Naive thymus-derived CD4-positive, alpha-beta T cell (primary cell): ENCODE measurements around the gene TAS1R2. TPM values are rescaled to one million over a fixed set of nuclear protein-coding genes. Genes with fewer than 3 reads are reported as not detected.
A peak's percentile ranks its signal among the peaks of the same experiment; 100 is the strongest.

Source experiments
- ATAC-seq: fragments of 150-1000 bp; cut with Tn5 transposase; 2 replicates; pipeline ENCODE4 v1.10.0; 2021; ENCODE audit warnings: mild to moderate bottlenecking, moderate library complexity
- CTCF ChIA-PET: fragments of 350-600 bp; sonication (Branson Sonifier 250); formaldehyde crosslinking; loops from one replicate; lab custom pipeline; 2021; ENCODE audit warnings: antibody characterized with exemption; lab: Charles Lee
- POLR2A ChIA-PET: fragments of 350-600 bp; sonication (Branson Sonifier 250); formaldehyde crosslinking; loops from one replicate; lab custom pipeline; 2021; ENCODE audit warnings: antibody characterized with exemption, inconsistent platforms; lab: Charles Lee
- DNase-seq, 9 donors: peaks; one replicate each; pipeline versions ENCODE4 v3.0.0 to v3.0.0-alpha.2; 2020 to 2022; ENCODE audit warnings: mixed read lengths in 1 of 9
- H3K27ac ChIP-seq: one replicate; pipeline ENCODE4 v1.7.0; 2013; ENCODE audit warnings: mild to moderate bottlenecking, low read depth, low read length, moderate library complexity
- H3K27me3 ChIP-seq, 2 donors: one replicate each; pipeline ENCODE4 v1.7.0; 2013; ENCODE audit warnings: low read length in 2 of 2, mild to moderate bottlenecking in 2 of 2, moderate library complexity in 2 of 2; ENCODE audit not compliant: control insufficient read depth in 2 of 2, insufficient read depth in 2 of 2
- H3K36me3 ChIP-seq, 3 experiments: 1 replicate in 2 of 3; 2 replicates in 1 of 3; pipeline ENCODE4 v1.7.0; 2013; ENCODE audit warnings: low read length in 3 of 3, mild to moderate bottlenecking in 3 of 3, moderate library complexity in 1 of 3; ENCODE audit not compliant: insufficient read depth in 3 of 3, control insufficient read depth in 2 of 3
- H3K4me1 ChIP-seq, 2 donors: one replicate each; pipeline ENCODE4 v1.7.0; 2013; ENCODE audit warnings: low read length in 2 of 2, mild to moderate bottlenecking in 2 of 2, moderate library complexity in 1 of 2; ENCODE audit not compliant: control insufficient read depth in 2 of 2, insufficient read depth in 2 of 2
- H3K4me3 ChIP-seq: 2 replicates; pipeline ENCODE4 v1.7.0; 2013; ENCODE audit warnings: mild to moderate bottlenecking, low read length
- H3K9me3 ChIP-seq, 3 experiments: 1 replicate in 2 of 3; 2 replicates in 1 of 3; pipeline ENCODE4 v1.7.0; 2013; ENCODE audit warnings: low read length in 3 of 3; ENCODE audit not compliant: control insufficient read depth in 2 of 3
- H3K27ac Mint-ChIP-seq, 9 donors: one replicate each; pipeline ENCODE4 v1.8.0; 2020 to 2022; ENCODE audit warnings: mixed read lengths in 9 of 9, mild to moderate bottlenecking in 8 of 9, moderate library complexity in 5 of 9, inconsistent platforms in 2 of 9
- H3K27me3 Mint-ChIP-seq, 5 donors: one replicate each; pipeline ENCODE4 v1.8.0; 2021 to 2022; ENCODE audit warnings: mixed read lengths in 5 of 5, mild to moderate bottlenecking in 1 of 5
- H3K36me3 Mint-ChIP-seq, 5 donors: one replicate each; pipeline ENCODE4 v1.8.0; 2020 to 2022; ENCODE audit warnings: mixed read lengths in 5 of 5, mild to moderate bottlenecking in 3 of 5, inconsistent platforms in 1 of 5
- H3K4me1 Mint-ChIP-seq, 7 donors: one replicate each; pipeline ENCODE4 v1.8.0; 2020 to 2022; ENCODE audit warnings: mixed read lengths in 7 of 7, mild to moderate bottlenecking in 3 of 7, inconsistent platforms in 1 of 7
- H3K4me3 Mint-ChIP-seq, 10 donors: one replicate each; pipeline ENCODE4 v1.8.0; 2020 to 2022; ENCODE audit warnings: mild to moderate bottlenecking in 10 of 10, mixed read lengths in 10 of 10, moderate library complexity in 6 of 10, inconsistent platforms in 2 of 10
- H3K9me3 Mint-ChIP-seq, 11 donors: one replicate each; pipeline ENCODE4 v1.8.0; 2020 to 2022; ENCODE audit warnings: mixed read lengths in 11 of 11, mild to moderate bottlenecking in 4 of 11, inconsistent platforms in 1 of 11, moderate library complexity in 1 of 11
- intact Hi-C, 2 donors: fragments of 100-400 bp; cut with micrococcal nuclease; formaldehyde crosslinking; loops; one replicate each; pipeline ENCODE4 v1.15.1; 2023
- polyA plus RNA-seq, 2 donors: library from polyadenylated mRNA; unstranded; fragments of 300-500 nt; fragmentation: Illumina TruSeq; gene quantifications; one replicate each; pipeline ENCODE4 v1.2.3, GENCODE V29; 2021
- total RNA-seq, 6 experiments: library from RNA in 5 of 6; stranded (reverse) in 5 of 6; gene quantifications; 1 replicate in 5 of 6; 2 replicates in 1 of 6; pipeline ENCODE4 v1.2.3 and lab custom pipeline; 2021 to 2026

Gene TAS1R2
- total and polyA plus RNA-seq, 7 experiments from 2014 or later, result not detected

GRCh38 chr1:18877282-18877681 is 17.8 kb upstream of the TAS1R2 start:
- ChIA-PET CTCF (no interaction called here), POLR2A (no interaction called here)
- no peaks in the 10 kb centered on the region for H3K4me1 Mint-ChIP-seq
- no peak overlapping the region for H3K27ac ChIP-seq
- H3K4me3 Mint-ChIP-seq, result no peak overlapping the region
- DNase-seq, result no peak
- H3K4me3 ChIP-seq, result no peak overlapping the region
- H3K36me3 Mint-ChIP-seq, result no peaks in the 10 kb centered on the region
- H3K27ac Mint-ChIP-seq, result no peak overlapping the region
- intact Hi-C loops, result no loop called here
- H3K27me3 Mint-ChIP-seq, result no peaks in the 10 kb centered on the region
- no peaks in the 10 kb centered on the region for H3K9me3 ChIP-seq
- H3K36me3 ChIP-seq, result no peaks in the 10 kb centered on the region
- ATAC-seq, result no peak
- peaks cover 0 to 1% (median 0%) of the 10 kb centered on the region in 11 donors for H3K9me3 Mint-ChIP-seq
- no peaks in the 10 kb centered on the region for H3K27me3 ChIP-seq
- H3K4me1 ChIP-seq, result no peaks in the 10 kb centered on the region

GRCh38 chr1:18876210-18876609 is 16.8 kb upstream of the TAS1R2 start:
- no peak overlapping the region for H3K27ac Mint-ChIP-seq

GRCh38 chr1:18875796-18876128 is 16.3 kb upstream of the TAS1R2 start:
- ATAC-seq, result no peak
- intact Hi-C loops, result no loop called here
- Mint-ChIP-seq H3K4me3 (no peak overlapping the region), H3K27ac (no peak overlapping the region), H3K27me3 (no peaks in the 10 kb centered on the region), H3K4me1 (no peaks in the 10 kb centered on the region), H3K36me3 (no peaks in the 10 kb centered on the region), H3K9me3 (peaks cover 0 to 1% (median 0%) of the 10 kb centered on the region in 11 donors)
- no peaks in the 10 kb centered on the region for H3K27me3 ChIP-seq
- ChIA-PET CTCF (interaction anchor here (0.6 to 2.4 kb wide), 3 partner anchors 17 to 1372 kb away, joined by 4 to 17 read pairs (median 5); no protein-coding TSS in a partner anchor), POLR2A (no interaction called here)
- H3K4me3 ChIP-seq, result no peak overlapping the region
- H3K4me1 ChIP-seq, result no peaks in the 10 kb centered on the region
- no peak overlapping the region for H3K27ac ChIP-seq
- no peaks in the 10 kb centered on the region for H3K36me3 ChIP-seq
- no peak for DNase-seq
- H3K9me3 ChIP-seq, result no peaks in the 10 kb centered on the region

More at GRCh38 chr1:18876210-18876609, 16.8 kb upstream of the TAS1R2 start:
- peaks cover 0 to 1% (median 0%) of the 10 kb centered on the region in 11 donors for H3K9me3 Mint-ChIP-seq
- Histone ChIP-seq H3K9me3 (no peaks in the 10 kb centered on the region), H3K4me3 (no peak overlapping the region), H3K4me1 (no peaks in the 10 kb centered on the region), H3K36me3 (no peaks in the 10 kb centered on the region), H3K27me3 (no peaks in the 10 kb centered on the region), H3K27ac (no peak overlapping the region)
- no peaks in the 10 kb centered on the region for H3K27me3 Mint-ChIP-seq
- ATAC-seq (no peak), DNase-seq (no peak)
- H3K36me3 Mint-ChIP-seq, result no peaks in the 10 kb centered on the region
- POLR2A ChIA-PET, result no interaction called here
- CTCF ChIA-PET, result no interaction called here
- intact Hi-C loops, result no loop called here
- H3K4me1 Mint-ChIP-seq, result no peaks in the 10 kb centered on the region
- no peak overlapping the region for H3K4me3 Mint-ChIP-seq

- Mint-ChIP-seq H3K27me3 (no peaks in the 10 kb centered on the region), H3K27ac (no peak overlapping the region), H3K4me3 (no peak overlapping the region), H3K9me3 (peaks cover 0 to 1% (median 0%) of the 10 kb centered on the region in 11 donors), H3K36me3 (no peaks in the 10 kb centered on the region), H3K4me1 (no peaks in the 10 kb centered on the region)
- H3K4me3 ChIP-seq, result no peak overlapping the region
- intact Hi-C loops, result no loop called here
- no peaks in the 10 kb centered on the region for H3K4me1 ChIP-seq
- no peaks in the 10 kb centered on the region for H3K9me3 ChIP-seq
- DNase-seq (peak; percentile 34 to 70 (median 54)), ATAC-seq (peak; percentile 76)
- H3K27me3 ChIP-seq, result no peaks in the 10 kb centered on the region
- H3K36me3 ChIP-seq, result no peaks in the 10 kb centered on the region
- H3K27ac ChIP-seq, result no peak overlapping the region
- CTCF ChIA-PET, result interaction anchor here (0.6 to 2.4 kb wide), 3 partner anchors 18 to 1372 kb away, joined by 4 to 17 read pairs (median 5); no protein-coding TSS in a partner anchor
- POLR2A ChIA-PET, result no interaction called here
Observed at GRCh38 chr1:18875107-18875795, 15.8 kb upstream of the TAS1R2 start.

GRCh38 chr1:18874600-18874999 is 15.1 kb upstream of the TAS1R2 start:
- intact Hi-C loops, result no loop called here
- Mint-ChIP-seq H3K27ac (no peak overlapping the region), H3K4me1 (no peaks in the 10 kb centered on the region), H3K27me3 (no peaks in the 10 kb centered on the region), H3K36me3 (no peaks in the 10 kb centered on the region), H3K9me3 (peaks cover 0 to 1% (median 0%) of the 10 kb centered on the region in 11 donors), H3K4me3 (no peak overlapping the region)
- DNase-seq (no peak), ATAC-seq (no peak)
- no peaks in the 10 kb centered on the region for H3K36me3 ChIP-seq
- H3K9me3 ChIP-seq, result no peaks in the 10 kb centered on the region
- H3K27me3 ChIP-seq, result no peaks in the 10 kb centered on the region
- POLR2A ChIA-PET, result no interaction called here
- no peaks in the 10 kb centered on the region for H3K4me1 ChIP-seq
- no peak overlapping the region for H3K27ac ChIP-seq
- H3K4me3 ChIP-seq, result no peak overlapping the region
- CTCF ChIA-PET, result interaction anchor here (1.5 to 2.4 kb wide), 2 partner anchors 19 to 278 kb away, joined by 5 to 17 read pairs; no protein-coding TSS in a partner anchor

GRCh38 chr1:18874036-18874435 is 14.6 kb upstream of the TAS1R2 start:
- Histone ChIP-seq H3K27me3 (no peaks in the 10 kb centered on the region), H3K36me3 (no peaks in the 10 kb centered on the region), H3K27ac (no peak overlapping the region), H3K9me3 (no peaks in the 10 kb centered on the region), H3K4me3 (no peak overlapping the region), H3K4me1 (no peaks in the 10 kb centered on the region)
- intact Hi-C loops, result no loop called here
- H3K4me1 Mint-ChIP-seq, result no peaks in the 10 kb centered on the region
- H3K9me3 Mint-ChIP-seq, result peaks cover 0 to 1% (median 0%) of the 10 kb centered on the region in 11 donors
- H3K27ac Mint-ChIP-seq, result no peak overlapping the region
- no peaks in the 10 kb centered on the region for H3K27me3 Mint-ChIP-seq
- ATAC-seq, result no peak
- no peak overlapping the region for H3K4me3 Mint-ChIP-seq
- no peak for DNase-seq
- no peaks in the 10 kb centered on the region for H3K36me3 Mint-ChIP-seq
- CTCF ChIA-PET, result interaction anchor here (0.6 to 2.4 kb wide), 3 partner anchors 19 to 576 kb away, joined by 4 to 17 read pairs (median 5); no protein-coding TSS in a partner anchor
- POLR2A ChIA-PET, result no interaction called here
